Esophagus squamous epithelium (tissue), 4 donors: Measurements from ENCODE around the gene MRAS.

Experiments
- POLR2A ChIP-seq, 4 donors: fragments of 450-650 bp; IDR thresholded peaks; one replicate each; pipeline ENCODE4 v1.6.1; 2017; ENCODE audit warnings: antibody characterized with exemption in 4 of 4, mild to moderate bottlenecking in 4 of 4, moderate library complexity in 3 of 4
- TF ChIP-seq, protein P1 (sequence below), 6 experiments: fragments of 450-650 bp in 4 of 6; fragments of 200-600 bp in 2 of 6; sonication (generic) in 2 of 6; IDR thresholded peaks; one replicate each; pipeline ENCODE4 v1.5.1; 2016 to 2019; ENCODE audit warnings: antibody characterized with exemption in 6 of 6, mild to moderate bottlenecking in 4 of 6, moderate library complexity in 4 of 6

DNA sequence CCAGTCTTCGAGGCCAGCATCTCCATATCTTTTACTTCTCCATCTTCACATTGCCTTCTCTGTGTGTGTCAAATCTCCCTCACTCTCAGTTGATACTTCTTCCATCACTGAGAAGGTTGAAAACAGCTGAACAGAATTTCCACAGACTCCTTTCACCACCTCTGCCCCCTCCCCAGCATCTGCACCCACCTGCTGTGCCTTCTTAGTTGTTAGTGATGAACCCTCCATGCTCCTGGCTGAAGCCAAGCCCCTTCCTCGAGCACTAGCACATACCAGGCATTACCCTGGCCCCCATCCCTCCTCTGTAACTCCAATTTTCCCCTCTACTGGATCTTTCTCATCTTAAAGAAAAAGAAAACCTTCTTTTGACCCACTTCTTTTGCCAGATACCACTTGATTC, 58.2 kb downstream of the MRAS start:
- TF ChIP-seq, protein P1, sequence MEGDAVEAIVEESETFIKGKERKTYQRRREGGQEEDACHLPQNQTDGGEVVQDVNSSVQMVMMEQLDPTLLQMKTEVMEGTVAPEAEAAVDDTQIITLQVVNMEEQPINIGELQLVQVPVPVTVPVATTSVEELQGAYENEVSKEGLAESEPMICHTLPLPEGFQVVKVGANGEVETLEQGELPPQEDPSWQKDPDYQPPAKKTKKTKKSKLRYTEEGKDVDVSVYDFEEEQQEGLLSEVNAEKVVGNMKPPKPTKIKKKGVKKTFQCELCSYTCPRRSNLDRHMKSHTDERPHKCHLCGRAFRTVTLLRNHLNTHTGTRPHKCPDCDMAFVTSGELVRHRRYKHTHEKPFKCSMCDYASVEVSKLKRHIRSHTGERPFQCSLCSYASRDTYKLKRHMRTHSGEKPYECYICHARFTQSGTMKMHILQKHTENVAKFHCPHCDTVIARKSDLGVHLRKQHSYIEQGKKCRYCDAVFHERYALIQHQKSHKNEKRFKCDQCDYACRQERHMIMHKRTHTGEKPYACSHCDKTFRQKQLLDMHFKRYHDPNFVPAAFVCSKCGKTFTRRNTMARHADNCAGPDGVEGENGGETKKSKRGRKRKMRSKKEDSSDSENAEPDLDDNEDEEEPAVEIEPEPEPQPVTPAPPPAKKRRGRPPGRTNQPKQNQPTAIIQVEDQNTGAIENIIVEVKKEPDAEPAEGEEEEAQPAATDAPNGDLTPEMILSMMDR (IDR thresholded peaks at IDR 0.05), result no peak
- no peak for TF ChIP-seq POLR2A (IDR thresholded peaks at IDR 0.05)
